Stimulated activated CD8-positive, alpha-beta memory T cell treated with anti-CD3 and anti-CD28 coated beads, Interleukin-4, amount 100 ng/mL, for 24 hours (primary cell): ENCODE measurements around the gene DIO2.

Experiments used
- DNase-seq: peaks from one replicate; pipeline ENCODE4 v3.0.0-alpha.2; 2020; ENCODE audit warnings: low read depth

Gene DIO2

DNA sequence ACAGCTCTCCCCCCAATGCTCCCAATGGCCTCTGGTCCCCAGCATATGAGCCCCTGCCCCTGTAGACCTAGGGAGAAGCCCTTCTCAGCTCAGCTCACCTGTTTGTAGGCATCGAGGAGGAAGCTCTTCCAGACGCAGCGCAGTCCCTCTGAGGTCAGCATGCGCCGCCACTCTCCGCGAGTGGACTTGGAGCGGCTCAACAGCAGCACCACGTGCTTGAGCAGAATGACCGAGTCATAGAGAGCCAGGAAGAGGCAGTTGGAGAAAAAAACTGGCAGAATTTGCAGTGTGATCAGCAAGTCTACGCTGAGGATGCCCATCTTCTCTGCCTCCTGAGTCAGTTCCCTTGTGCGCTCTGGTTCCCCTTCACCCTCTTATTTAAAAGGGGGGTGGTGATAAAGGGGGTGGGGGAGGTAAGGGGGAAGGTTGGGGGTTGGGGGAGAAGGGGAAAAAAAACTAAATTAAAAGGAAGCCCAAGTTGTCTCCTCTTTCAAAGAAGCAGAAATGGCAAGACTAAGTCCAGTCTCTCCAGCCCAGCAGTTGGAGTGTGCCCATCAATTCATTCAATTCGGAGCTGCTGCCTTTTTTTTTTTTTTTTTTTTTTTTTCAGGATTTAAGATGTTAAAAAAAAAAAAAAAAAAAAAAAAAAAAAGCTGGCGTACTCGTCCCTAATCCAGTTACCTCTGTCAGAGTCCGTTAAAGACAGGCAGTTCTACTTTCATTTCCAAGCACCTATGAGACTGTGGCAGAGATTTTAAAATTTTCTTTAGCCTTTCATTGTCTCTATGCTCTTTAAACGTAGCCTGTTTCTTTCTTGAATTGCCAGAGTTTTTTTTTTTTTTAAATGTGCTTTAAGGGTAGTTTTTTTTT is at the start of gene DIO2:
DIO2 (minus strand) TSS at position 352 of the 870 bp plus-strand sequence; CDS start at position 320, 32 bp downstream.
- no peak for DNase-seq

DNA sequence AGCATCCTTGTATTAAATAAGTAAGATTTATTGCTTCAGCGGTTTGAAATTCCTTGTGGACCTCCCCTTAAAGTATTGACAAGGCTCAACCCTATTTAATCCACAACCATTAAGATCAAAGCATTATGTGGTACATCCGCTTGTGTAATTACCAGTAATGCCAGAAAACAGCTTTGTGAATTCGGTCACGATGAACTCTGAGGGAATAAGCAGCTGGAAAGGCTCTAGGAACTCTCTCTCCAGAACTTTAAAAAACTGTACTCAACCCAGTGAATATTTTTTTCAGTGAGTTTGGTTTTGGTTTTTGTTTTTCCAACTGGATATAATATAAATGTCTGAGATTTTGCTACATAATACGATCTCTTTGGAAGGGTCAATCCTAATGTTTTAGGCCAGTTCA is 49.3 kb upstream of the DIO2 start:
- DNase-seq, result no peak

DNA sequence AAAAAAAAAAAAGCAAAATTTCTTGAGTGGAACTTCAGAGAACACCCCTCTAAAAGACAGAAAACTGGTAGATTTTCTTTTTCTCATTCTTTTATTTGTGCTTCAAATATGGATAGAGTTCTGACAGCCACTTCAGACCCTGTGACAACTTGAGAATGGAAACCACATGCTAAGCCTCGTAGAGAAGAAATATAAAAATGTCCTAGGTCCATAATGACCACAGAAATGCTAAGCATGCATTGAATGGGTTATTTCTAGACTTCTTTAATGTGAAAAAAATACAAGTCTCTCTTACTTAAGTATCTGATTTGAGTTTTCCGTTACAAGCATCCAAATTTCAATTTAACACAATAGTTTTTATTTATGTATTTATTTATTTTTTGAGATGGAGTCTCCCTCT is 28.3 kb upstream of the DIO2 start:
- DNase-seq, result no peak

DNA sequence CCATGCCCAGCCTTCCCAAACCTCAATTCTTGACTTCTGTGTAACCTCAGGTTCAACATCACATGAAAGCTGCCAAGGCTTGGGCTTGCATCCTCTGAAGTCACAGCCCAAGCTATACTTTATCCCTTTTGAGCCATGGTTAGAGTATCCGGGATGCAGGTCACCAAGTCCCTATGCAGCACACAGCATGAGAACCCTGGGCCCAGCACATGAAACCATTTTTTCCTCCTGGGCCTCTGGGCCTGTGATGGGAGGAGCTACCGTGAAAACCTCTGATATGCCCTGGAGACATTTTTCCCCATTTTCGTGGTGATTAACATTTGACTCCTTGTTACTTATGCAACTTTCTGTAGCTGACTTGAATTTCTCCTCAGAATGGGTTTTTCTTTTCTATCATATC is 25.8 kb upstream of the DIO2 start:
- DNase-seq, result no peak

DNA sequence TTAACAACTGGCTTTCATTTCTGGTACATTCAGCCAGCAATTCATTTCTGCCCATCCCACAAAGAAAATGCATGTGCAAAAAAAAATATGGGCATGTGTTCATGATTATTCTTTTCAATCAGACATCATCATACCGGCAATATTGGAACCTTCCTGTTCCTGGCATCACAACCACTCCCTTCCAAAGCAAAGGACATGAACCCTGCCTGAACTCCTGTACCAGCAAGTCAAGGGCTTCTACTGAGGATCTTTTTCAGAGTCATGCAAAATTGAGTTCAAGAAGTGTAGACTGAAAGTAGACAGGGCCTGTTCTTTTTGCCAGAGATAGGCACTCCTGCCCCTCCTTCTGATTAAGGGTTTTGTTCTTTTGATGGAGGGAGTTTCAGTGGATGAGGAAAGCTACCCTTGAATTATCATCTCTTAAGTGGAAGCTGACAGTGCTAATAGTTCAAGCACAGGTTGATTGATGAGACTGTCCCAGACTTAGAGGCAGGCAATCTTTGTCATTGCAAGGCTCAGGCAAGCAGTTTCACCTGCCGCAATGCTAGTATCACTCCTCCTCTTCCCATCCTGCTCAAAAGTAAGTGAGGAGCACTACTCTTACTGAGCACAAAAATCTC is 22.3 kb upstream of the DIO2 start:
- DNase-seq, result no peak

DNA sequence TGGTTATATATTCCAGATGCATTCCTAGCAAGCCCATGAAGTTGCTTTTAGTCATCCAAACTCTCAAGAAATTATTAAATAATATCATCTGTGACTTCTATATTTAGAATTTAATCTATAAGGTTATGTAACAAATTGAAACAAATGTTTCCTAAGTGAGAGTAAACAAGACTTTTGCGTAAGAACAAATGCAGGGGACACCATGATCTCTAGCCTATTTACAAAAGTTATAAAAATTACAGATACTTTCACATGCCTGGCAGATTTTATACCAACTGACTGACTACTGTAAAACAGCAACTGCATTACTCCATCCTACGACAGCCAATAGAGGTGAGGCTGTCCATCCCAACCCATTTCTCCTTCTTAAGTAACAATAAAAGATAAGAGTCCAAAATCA is 20.4 kb upstream of the DIO2 start:
- no peak for DNase-seq

DNA sequence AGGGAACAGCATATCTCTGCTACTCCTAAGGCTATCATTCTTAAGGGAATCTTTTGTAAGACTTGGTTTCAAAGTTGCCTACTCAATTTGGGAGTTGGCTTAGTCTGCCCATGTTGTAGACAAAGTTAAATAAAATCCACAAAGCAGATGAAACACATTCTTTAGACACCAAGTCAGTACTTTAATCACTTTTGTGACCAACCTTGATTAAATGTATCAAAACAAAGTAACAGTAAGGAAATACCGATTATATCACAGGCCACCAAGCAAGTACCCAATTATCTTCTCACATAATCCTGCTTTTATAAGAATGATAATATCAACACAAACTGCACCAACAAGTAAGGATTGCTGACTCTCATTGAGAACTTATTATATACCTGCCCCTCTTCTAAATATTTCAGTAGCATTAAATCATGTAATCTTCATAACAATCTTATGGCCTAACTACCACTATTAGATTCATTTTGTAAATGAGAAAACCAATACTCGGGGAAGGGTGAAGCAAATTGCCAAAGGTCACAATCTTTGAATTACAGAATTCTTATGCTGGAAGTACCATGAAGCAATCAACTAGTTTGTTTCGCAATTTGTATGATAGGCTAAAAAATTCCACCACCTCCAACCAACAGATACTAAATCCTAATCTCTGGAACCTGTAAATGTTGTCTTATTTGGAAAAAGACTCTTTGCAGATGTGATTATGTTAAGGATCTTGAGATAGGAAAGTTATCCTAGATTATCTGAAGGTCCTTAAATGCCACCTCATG is 12.6 kb upstream of the DIO2 start:
- DNase-seq, result no peak

DNA sequence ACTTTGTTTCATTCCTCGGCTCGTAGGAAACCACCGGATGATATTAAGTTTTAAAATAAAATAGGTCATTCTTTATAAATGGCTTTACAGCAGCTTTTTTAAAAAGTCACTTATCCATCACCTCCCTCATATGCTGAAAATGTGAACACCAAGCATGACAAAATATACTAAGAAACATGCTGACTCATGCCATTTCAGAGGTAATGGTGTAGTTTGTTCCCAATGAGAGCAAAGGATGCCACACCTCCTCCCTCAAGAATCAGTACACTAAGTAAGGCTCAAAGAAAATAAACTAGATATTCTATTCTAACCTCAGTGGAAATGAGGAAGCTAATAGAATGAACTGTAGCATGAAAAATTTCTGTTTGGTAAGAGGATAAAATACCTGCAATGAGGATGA is 5.5 kb upstream of the DIO2 start:
- DNase-seq, result no peak

DNA sequence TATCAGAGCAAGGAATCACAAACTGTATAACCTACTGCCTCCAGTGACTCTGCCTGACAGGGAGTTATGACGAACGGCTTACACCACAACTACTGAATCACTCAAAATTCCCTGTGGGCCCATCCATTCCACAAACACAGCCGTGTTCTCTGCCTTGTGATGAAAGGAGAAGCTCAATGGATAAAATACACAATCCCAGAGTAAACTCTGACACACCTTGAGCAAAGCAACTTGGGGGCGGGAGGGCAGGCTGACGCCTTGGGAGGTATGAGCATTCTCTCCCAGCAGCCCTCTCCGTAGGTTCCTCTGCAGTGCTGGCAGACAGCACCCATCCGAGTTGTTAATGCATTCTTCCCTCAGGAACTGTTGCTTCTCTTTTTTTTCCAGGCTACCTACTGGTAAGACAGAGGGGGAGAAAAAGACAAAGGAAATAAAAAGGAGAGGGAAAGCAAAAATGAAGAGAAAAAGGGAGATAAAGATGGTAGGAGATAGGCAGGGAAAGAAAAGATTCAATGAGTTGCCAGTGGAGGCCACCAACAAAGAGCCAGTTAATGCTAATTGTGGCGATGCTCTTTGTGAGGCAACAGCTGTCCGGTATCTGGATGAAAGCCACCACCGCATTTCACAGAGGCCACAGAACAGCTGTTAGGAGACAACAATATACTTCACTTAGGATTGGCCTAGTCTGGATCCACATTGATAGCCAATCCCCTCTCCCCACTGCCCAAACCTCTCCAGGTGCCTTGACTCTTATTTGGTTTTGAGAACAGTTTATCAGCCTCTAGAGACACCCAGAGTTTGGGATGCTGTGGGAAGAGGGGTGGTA is 4.7 kb upstream of the DIO2 start:
- no peak for DNase-seq

DNA sequence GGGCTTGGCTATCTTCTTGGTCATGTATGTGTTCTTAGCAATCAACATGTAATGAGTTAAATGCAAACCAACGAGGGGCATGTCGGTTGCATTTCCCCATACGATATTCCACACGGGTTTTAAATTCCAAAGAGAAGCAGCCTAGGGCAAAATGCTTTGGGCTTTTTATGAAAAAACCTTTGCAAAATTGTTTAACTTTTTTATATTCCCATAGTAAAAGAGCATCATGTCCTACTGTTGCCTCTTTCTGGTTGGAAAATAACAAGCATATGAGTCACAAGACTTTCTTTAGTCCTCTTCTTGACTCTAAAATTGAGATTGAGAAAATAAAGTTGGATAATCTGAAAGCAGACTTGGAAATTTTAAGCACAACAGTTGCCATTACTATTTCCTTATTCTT is 3.8 kb upstream of the DIO2 start:
- no peak for DNase-seq

DNA sequence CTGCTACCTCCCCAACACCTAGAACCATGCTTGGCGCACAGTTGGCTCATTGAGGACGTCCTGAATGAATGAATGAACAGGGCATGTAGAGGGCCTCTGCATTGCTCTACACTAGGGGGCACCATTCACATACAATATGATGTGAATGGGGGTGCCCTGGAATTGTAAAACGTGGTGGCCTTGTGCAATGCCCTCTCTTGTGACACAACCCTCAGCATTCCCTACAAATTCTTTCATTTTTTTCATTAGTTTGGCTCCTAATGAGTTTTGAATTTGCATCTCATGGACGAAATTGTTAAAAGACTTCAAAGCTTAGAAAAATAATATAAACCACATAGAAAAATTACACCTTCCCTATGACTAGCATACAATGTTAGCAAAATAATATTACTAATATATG is 2.3 kb upstream of the DIO2 start:
- no peak for DNase-seq

DNA sequence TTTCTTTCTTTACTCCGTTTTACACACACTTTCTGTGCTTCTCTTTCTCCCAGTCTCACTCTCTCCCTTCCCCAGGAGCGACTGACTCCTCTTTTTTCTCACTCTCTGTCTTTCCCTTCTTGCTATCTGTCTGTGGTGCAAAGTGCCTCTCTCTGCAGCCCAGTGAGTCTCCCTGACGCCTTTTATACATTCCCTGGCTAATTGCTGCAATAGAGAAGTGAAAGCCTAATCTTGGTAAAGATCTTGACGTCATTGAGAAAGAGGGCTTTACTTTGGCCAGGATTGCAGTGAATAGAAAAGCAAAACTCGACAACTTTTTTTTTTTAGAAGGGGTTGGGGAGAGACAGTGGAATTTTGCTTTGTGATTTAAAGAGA is 706 bp upstream of the DIO2 start:
- no peak for DNase-seq

DNA sequence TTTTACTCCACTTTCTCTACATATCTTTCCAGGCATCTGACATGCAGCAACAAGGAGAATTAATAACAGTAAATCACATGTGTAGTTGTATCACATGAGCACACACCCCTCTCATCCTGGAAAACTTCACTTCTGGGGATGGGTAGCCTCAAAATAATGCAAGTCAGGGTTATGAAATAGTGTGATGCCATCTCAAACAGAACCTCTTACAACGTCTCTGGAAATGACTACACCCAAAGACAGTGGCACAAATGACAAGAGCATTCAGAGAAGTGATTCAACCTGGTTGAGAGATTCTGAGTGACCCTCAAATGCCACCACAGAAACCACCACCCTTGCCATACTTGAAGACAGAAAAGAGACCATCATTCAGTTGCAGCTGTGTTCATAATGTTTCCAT is 2.8 kb downstream of the DIO2 start:
- no peak for DNase-seq

DNA sequence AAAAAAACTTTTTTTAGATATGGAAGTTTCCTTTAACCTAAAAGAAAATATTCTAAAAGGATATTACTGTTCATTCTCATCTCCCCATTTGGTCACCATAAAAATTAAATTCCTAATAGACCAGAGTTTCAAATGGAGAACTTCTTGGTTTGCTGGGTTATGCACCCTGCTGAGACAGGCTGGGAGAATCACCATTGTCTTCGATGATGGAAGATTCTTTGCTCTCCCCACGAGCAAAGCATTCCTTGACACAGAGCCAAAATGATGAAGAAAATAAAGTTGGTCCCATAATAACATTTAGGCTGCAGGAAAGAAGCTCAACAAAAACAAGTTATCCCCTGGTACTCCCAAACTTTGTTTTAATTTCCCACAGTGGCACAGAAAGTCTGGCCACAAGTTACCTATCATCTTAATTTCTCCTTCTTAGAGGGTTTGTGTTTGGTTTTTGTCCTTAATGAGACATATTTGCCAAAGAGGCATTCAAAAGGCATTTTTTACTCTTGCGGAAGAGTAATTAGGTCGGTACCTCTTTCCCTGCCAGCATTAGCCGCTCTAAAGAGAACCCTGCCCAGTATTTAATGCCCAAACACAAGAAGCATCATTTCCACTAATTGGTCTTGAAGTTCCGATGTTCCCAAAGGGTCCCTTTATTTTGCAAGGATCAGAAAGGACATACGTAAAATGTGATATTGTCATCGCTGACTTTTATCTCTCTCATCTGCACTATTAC is 4.8 kb downstream of the DIO2 start:
- DNase-seq, result no peak

DNA sequence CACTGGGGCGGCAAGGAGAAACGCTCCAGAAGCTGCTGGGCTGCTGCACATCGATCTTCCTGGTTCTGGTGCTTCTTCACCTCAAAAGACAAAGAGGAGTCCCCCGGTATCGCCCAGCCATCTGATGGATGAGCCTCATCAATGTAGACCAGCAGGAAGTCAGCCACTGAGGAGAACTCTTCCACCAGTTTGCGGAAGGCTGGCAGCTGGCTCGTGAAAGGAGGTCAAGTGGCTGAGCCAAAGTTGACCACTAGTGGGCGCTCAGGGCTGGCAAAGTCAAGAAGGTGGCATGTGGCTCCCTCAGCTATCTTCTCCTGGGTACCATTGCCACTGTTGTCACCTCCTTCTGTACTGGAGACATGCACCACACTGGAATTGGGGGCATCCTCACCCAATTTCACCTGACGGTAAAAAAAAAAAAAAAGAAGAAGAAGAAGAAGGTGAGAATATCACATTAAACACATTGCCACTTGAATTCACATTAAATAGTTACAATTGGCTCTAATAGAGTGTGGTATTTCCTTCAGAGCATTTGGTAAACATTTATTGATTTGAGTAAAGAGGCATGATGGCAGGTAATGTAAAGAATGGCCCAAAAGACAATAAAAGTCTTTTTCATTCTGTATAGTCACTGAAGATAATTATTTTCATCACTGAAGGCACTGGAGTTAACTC is 8.3 kb downstream of the DIO2 start:
- no peak for DNase-seq

DNA sequence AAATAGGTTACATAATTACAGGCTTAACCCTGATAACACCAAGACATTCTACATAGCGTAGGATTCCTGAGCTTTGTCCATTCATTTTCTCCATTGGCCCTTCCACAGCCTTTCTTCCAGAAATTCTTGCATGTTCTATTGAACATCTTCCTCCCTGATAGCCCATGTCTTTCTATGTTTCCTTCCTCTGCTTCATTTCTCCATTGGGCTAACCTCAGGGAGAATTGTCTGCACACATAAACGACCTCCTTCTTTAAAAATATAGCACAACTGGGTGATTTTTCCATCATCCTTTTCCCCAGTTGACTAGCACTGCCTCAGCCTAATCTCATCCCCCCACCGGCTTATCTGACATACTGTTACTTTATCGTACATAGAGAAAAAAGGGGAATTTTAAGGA is 11.2 kb downstream of the DIO2 start:
- DNase-seq, result no peak

DNA sequence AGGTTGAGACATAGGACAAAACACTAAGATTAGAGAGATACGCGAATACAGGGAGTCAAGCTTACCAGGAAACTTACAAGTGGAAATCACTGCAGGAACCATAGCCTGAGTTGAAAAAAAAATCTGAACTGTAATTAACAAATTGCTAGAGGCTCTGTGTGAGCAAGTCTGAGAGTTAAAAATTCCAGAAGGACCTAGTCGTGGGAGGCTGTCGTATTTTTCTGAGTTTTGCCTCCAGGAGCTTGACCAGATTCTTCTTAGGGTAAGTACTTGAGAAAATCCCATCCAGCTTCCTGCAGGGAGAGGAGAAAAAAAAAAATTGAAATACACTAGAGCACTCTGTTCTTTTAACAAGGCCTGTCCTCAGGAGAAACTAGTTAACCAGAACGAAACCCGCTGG is 22.7 kb downstream of the DIO2 start:
- DNase-seq, result no peak

DNA sequence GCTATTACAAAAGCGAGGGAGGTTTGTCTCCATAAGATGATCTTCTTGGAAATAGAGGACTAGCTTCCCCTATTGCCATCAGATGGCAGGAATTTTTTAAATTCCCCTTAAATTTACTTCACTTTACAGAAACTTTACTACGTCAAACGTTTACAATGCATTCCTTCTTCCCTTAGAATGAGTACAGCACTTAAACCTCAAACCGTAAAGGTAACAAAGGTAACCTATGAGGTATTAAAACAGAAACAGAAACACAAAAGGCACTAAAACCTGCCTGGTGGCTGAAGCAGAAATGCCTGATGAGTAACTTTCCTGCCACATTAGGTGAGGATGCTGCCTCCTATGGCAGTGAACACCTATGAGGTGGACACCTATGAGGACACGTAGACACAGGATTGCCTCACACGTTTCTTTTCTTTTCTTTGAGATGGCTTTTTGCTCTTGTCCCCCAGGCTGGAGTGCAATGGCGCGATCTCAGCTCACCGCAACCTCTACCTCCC is 25.0 kb downstream of the DIO2 start:
- no peak for DNase-seq

DNA sequence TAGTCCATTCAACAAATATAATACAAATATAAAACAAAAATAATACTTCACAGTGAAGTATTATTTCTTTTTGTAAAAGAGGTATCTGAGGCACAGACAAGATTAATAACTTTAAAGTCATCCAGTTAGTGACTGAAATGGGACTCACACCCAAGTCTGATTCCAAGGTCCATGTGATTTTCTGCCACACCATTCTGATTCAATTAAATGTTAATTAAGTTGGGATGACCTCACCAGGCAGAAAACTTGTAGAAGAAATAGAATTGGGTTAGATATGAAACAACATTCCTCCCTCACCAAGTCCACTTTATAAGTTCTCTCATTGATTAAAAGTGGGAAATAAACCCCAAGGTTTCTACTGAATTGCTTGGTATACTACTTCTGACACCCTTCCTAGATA is 34.4 kb downstream of the DIO2 start:
- DNase-seq, result no peak

DNA sequence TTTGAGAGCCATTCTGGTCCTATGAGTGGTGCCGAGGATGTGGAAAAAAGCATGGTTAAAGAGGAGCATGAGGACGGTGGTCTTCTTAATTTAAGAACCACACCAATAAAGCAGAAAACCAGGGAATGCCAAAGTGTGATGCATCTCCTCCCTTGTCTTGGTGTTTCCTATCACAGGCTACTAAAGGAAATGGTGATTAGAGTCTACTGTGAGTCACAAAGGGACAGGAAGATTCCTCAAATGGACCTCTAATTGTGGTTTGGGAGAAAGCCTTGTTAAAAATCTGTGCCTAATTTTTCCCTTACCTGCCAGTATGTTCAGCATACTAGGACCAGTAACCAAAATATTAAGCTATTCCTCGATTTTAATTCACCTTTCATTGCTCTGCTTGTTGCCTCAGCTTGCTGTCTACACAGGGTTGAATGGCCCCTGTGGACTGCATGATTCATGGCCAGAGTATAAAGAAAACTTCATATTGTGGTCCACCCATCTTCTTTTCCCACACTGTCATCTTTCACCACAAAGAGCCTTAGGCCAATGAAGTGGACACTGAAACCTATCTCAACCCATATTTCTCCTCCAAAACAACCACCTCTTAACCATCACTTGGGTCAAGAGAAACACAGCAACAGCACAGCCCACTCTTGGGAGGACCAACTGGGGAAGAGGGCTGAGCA is 38.8 kb downstream of the DIO2 start:
- no peak for DNase-seq
